ENCODE data around the gene PHF2. TPM values are rescaled to one million over a fixed set of nuclear protein-coding genes. Genes with fewer than 3 reads are reported as not detected.

The PHF2 gene
- total and polyA plus RNA-seq, 2 donors (not counting 1 experiment from before 2014, with no cell fraction given): 11.0 to 28.8 TPM

DNA sequence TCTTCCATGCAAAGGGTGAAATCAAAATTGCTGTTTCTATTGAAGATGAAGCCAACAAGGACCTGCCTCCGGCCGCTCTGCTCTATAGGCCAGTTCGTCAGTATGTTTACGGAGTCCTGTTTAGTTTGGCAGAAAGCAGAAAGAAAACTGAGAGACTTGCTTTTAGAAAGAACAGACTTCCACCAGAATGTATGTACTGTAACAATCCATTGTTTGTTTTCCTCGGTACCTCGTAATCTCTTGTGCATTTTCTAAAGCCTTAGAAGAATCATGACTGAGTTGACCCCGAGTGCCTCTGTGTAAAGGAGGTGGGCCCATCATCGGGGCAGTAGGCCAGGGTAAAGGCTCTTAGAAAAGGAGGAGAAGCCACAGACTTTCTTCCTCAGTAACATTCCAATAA is 44.2 kb upstream of the PHF2 start:
- DNase-seq: no peak
- Histone ChIP-seq H4K20me1 (ENCODE audit: control insufficient read depth, insufficient read depth, low read length, poor library complexity, severe bottlenecking) (peaks cover 12% of the 10 kb centered on the region), H3K27ac (ENCODE audit: low read length in 2 of 2) (no peak overlapping the region), H3K9me3 (ENCODE audit: control extremely low read depth in 1 of 3, control insufficient read depth in 2 of 3, insufficient read depth in 1 of 3, low read length in 2 of 3) (no peaks in the 10 kb centered on the region), H3K36me3 (replicated peaks in 1 of 2; ENCODE audit: control extremely low read depth in 1 of 2, control insufficient read depth in 1 of 2, extremely low read depth in 1 of 2, insufficient read depth in 2 of 2, low read length in 1 of 2) (peaks cover 2 to 83% of the 10 kb centered on the region in 2 experiments), H3K4me1 (ENCODE audit: control insufficient read depth in 2 of 2, insufficient read depth in 2 of 2, low read length in 2 of 2) (no peaks in the 10 kb centered on the region), H3K9ac (ENCODE audit: low read length) (no peak overlapping the region), H3K4me2 (replicated peaks; ENCODE audit: low read depth, low read length, poor library complexity, severe bottlenecking) (no peak overlapping the region), H2AFZ (ENCODE audit: insufficient read depth, low read depth, low read length, poor library complexity, severe bottlenecking) (no peak overlapping the region), H3K79me2 (ENCODE audit: control insufficient read depth, insufficient read depth, low read length) (peaks cover 6% of the 10 kb centered on the region), H3K4me3 (ENCODE audit: control extremely low read depth in 1 of 5, extremely low read depth in 1 of 5, insufficient read depth in 1 of 5, low read depth in 2 of 5, low read length in 4 of 5) (no peak overlapping the region), H3K27me3 (replicated peaks in 1 of 4; ENCODE audit: control extremely low read depth in 1 of 4, control insufficient read depth in 3 of 4, insufficient read depth in 4 of 4, low read length in 3 of 4) (no peaks in the 10 kb centered on the region)
- Mint-ChIP-seq H3K27me3 (no peaks in the 10 kb centered on the region), H3K4me3 (no peak overlapping the region), H3K4me1 (no peaks in the 10 kb centered on the region), H3K27ac (no peak overlapping the region), H3K9me3 (ENCODE audit: insufficient read depth) (no peaks in the 10 kb centered on the region)
- intact Hi-C loops (cut with micrococcal nuclease): no loop called here
- CTCF ChIA-PET: no interaction called here
- TF ChIP-seq EZH2 (IDR thresholded peaks at IDR 0.05; ENCODE audit: borderline replicate concordance, insufficient read depth, low read depth, low read length, poor library complexity, severe bottlenecking): no peak
- TF ChIP-seq, protein P1, sequence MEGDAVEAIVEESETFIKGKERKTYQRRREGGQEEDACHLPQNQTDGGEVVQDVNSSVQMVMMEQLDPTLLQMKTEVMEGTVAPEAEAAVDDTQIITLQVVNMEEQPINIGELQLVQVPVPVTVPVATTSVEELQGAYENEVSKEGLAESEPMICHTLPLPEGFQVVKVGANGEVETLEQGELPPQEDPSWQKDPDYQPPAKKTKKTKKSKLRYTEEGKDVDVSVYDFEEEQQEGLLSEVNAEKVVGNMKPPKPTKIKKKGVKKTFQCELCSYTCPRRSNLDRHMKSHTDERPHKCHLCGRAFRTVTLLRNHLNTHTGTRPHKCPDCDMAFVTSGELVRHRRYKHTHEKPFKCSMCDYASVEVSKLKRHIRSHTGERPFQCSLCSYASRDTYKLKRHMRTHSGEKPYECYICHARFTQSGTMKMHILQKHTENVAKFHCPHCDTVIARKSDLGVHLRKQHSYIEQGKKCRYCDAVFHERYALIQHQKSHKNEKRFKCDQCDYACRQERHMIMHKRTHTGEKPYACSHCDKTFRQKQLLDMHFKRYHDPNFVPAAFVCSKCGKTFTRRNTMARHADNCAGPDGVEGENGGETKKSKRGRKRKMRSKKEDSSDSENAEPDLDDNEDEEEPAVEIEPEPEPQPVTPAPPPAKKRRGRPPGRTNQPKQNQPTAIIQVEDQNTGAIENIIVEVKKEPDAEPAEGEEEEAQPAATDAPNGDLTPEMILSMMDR (IDR thresholded peaks at IDR 0.05): no peak
- WGBS (ENCODE audit: insufficient coverage): no CpG with 5 or more reads among the region's 8 CpGs
- POLR2A ChIA-PET: no interaction called here
- no peak for ATAC-seq (ENCODE audit: low read depth)

DNA sequence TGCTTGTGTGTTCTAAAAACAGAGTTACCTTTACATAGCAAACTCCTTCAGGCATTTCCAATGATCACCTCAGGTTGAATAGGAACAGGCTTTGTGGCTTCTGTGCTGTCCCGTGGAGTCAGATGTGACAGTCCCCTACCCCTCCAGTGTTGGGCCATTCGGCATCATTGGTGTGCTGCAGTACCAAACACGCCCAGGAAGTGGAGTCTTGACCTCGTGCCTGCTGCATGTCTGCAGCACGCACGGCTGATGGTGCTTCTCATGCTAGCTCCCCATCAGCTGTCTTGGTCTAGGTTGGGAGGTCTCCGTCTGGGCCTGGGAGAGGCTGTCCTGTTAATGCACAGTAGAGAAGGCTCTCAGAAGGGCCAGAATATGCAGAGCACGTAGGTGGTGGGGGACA is 42.5 kb upstream of the PHF2 start:
- H3K27me3 Mint-ChIP-seq: no peaks in the 10 kb centered on the region
- 99% methylated on average over 7 of the region's 8 CpGs for WGBS (ENCODE audit: insufficient coverage)
- Histone ChIP-seq H3K9ac (ENCODE audit: low read length) (no peak overlapping the region), H3K9me3 (ENCODE audit: control extremely low read depth in 1 of 3, control insufficient read depth in 2 of 3, insufficient read depth in 1 of 3, low read length in 2 of 3) (no peaks in the 10 kb centered on the region), H3K4me2 (replicated peaks; ENCODE audit: low read depth, low read length, poor library complexity, severe bottlenecking) (no peak overlapping the region), H3K27me3 (replicated peaks in 1 of 4; ENCODE audit: control extremely low read depth in 1 of 4, control insufficient read depth in 3 of 4, insufficient read depth in 4 of 4, low read length in 3 of 4) (no peaks in the 10 kb centered on the region), H3K36me3 (replicated peaks in 1 of 2; ENCODE audit: control extremely low read depth in 1 of 2, control insufficient read depth in 1 of 2, extremely low read depth in 1 of 2, insufficient read depth in 2 of 2, low read length in 1 of 2) (peaks cover 2 to 81% of the 10 kb centered on the region in 2 experiments), H4K20me1 (ENCODE audit: control insufficient read depth, insufficient read depth, low read length, poor library complexity, severe bottlenecking) (peaks cover 7% of the 10 kb centered on the region), H3K4me1 (ENCODE audit: control insufficient read depth in 2 of 2, insufficient read depth in 2 of 2, low read length in 2 of 2) (no peaks in the 10 kb centered on the region), H3K27ac (ENCODE audit: low read length in 2 of 2) (no peak overlapping the region), H3K79me2 (ENCODE audit: control insufficient read depth, insufficient read depth, low read length) (peaks cover 6% of the 10 kb centered on the region), H2AFZ (ENCODE audit: insufficient read depth, low read depth, low read length, poor library complexity, severe bottlenecking) (no peak overlapping the region), H3K4me3 (ENCODE audit: control extremely low read depth in 1 of 5, extremely low read depth in 1 of 5, insufficient read depth in 1 of 5, low read depth in 2 of 5, low read length in 4 of 5) (no peak overlapping the region)
- H3K27ac Mint-ChIP-seq: no peak overlapping the region
- CTCF ChIA-PET: no interaction called here
- DNase-seq (no peak), ATAC-seq (ENCODE audit: low read depth) (no peak)
- no peaks in the 10 kb centered on the region for H3K9me3 Mint-ChIP-seq (ENCODE audit: insufficient read depth)
- intact Hi-C loops (cut with micrococcal nuclease): no loop called here
- POLR2A ChIA-PET: no interaction called here
- H3K4me3 Mint-ChIP-seq: no peak overlapping the region
- H3K4me1 Mint-ChIP-seq: no peaks in the 10 kb centered on the region
- TF ChIP-seq EZH2 (IDR thresholded peaks at IDR 0.05; ENCODE audit: borderline replicate concordance, insufficient read depth, low read depth, low read length, poor library complexity, severe bottlenecking): no peak
- TF ChIP-seq, protein P1 (IDR thresholded peaks at IDR 0.05): no peak
